Measurements from ENCODE around the gene GLB1L3.
A peak's percentile ranks its signal among the peaks of the same experiment; 100 is the strongest.
"Not testable (repeated sequence)": the region's sequence is repeated elsewhere in the genome, so short reads cannot be mapped to it uniquely, and the experiment has no call there.

The GLB1L3 gene

DNA sequence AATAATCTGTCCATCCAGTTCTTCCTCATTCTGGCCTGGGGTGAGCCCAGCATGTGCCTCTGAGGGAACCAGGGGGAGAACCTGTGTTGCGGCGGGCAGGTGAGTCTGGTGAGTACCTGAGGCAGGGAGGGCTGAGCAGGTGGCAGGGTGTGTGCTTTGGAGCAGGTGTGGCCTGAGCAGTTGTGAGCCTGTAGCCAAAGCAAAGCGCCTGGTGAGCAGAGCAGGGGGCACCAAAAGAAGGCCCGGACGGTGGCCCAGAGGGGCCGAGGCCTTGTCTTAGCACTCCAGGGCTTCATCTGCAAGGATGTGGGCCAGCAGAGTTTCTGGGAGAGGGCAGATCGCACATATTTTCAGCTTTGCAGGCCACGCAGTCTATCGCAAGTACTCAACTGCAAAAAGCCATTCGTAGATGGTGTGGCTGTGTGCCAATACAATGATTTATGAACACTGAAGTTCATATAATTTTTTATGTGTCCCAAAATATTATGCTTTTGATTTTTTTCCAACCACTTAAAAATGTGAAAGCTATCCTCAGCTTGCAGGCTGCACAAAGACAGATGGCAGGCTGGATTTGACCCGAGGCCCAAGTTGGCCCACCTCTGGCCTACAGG is 64.3 kb downstream of the GLB1L3 start:
- Histone ChIP-seq H3K27me3 (ENCODE audit: control insufficient read depth in 1 of 2, insufficient read depth in 2 of 2, low read length in 2 of 2) (no peaks in the 10 kb centered on the region), H3K9ac (ENCODE audit: low read depth in 1 of 2, low read length in 2 of 2) (no peak overlapping the region), H3K4me3 (ENCODE audit: low read depth in 1 of 2, low read length in 2 of 2) (peak overlapping the region in 1 of 2 donors; percentile 4), H3K4me1 (ENCODE audit: control insufficient read depth in 1 of 2, insufficient read depth in 2 of 2, low read length in 2 of 2) (peaks cover 11 to 25% of the 10 kb centered on the region in 2 donors), H3K9me3 (ENCODE audit: control insufficient read depth in 1 of 2, low read length in 2 of 2) (no peaks in the 10 kb centered on the region), H3K36me3 (ENCODE audit: control insufficient read depth in 1 of 2, insufficient read depth in 2 of 2, low read length in 2 of 2) (no peaks in the 10 kb centered on the region), H3K27ac (ENCODE audit: low read depth, low read length) (no peak overlapping the region)

- Histone ChIP-seq H3K27me3 (ENCODE audit: control insufficient read depth in 1 of 2, insufficient read depth in 2 of 2, low read length in 2 of 2) (no peaks in the 10 kb centered on the region), H3K27ac (ENCODE audit: low read depth, low read length) (no peak overlapping the region), H3K9me3 (ENCODE audit: control insufficient read depth in 1 of 2, low read length in 2 of 2) (no peaks in the 10 kb centered on the region), H3K36me3 (ENCODE audit: control insufficient read depth in 1 of 2, insufficient read depth in 2 of 2, low read length in 2 of 2) (no peaks in the 10 kb centered on the region), H3K4me3 (ENCODE audit: low read depth in 1 of 2, low read length in 2 of 2) (no peak overlapping the region), H3K4me1 (ENCODE audit: control insufficient read depth in 1 of 2, insufficient read depth in 2 of 2, low read length in 2 of 2) (peaks cover 11 to 25% of the 10 kb centered on the region in 2 donors), H3K9ac (ENCODE audit: low read depth in 1 of 2, low read length in 2 of 2) (no peak overlapping the region)
Observed at GRCh38 chr11:134341805-134342571, 65.8 kb downstream of the GLB1L3 start.

DNA sequence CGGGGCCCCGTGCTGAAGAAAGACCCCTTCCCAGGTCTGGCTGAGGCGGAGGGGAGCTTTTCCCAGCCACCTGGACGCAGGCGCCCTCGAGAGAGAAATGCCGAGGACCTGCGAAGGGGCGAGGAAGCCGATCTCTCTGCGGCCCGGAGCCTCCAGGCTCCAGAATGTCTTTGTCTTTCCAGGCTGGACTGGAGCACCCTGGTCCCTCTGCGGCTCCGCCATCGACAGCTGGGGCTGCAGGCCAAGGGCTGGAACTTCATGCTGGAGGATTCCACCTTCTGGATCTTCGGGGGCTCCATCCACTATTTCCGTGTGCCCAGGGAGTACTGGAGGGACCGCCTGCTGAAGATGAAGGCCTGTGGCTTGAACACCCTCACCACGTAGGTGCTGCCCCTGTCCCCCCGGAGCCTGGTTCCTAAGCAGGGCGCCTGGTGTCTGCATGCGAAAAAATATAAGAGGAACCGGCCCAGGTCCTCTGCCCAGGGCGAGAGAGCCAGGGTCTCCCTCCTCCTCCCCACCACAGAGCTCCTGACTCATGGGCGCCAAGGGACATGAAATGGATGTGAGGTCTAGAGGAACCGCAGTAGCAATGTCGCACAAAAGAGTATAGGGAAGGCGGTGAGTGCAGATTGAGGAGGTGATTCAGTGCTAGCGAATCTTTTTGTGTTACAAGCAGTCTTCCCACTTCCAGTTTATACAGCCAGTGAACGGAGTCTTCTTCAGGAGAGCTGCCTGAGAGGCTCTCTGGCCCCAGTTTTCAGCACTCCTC is 66.6 kb downstream of the GLB1L3 start:
- Histone ChIP-seq H3K27ac (ENCODE audit: low read depth, low read length) (no peak overlapping the region), H3K9ac (ENCODE audit: low read depth in 1 of 2, low read length in 2 of 2) (no peak overlapping the region), H3K4me1 (ENCODE audit: control insufficient read depth in 1 of 2, insufficient read depth in 2 of 2, low read length in 2 of 2) (peaks cover 11 to 25% of the 10 kb centered on the region in 2 donors), H3K36me3 (ENCODE audit: control insufficient read depth in 1 of 2, insufficient read depth in 2 of 2, low read length in 2 of 2) (no peaks in the 10 kb centered on the region), H3K9me3 (ENCODE audit: control insufficient read depth in 1 of 2, low read length in 2 of 2) (no peaks in the 10 kb centered on the region), H3K4me3 (ENCODE audit: low read depth in 1 of 2, low read length in 2 of 2) (no peak overlapping the region), H3K27me3 (ENCODE audit: control insufficient read depth in 1 of 2, insufficient read depth in 2 of 2, low read length in 2 of 2) (no peaks in the 10 kb centered on the region)

- Histone ChIP-seq H3K9me3 (ENCODE audit: control insufficient read depth in 1 of 2, low read length in 2 of 2) (no peaks in the 10 kb centered on the region), H3K36me3 (ENCODE audit: control insufficient read depth in 1 of 2, insufficient read depth in 2 of 2, low read length in 2 of 2) (no peaks in the 10 kb centered on the region), H3K4me1 (ENCODE audit: control insufficient read depth in 1 of 2, insufficient read depth in 2 of 2, low read length in 2 of 2) (peaks cover 11 to 23% of the 10 kb centered on the region in 2 donors), H3K9ac (ENCODE audit: low read depth in 1 of 2, low read length in 2 of 2) (no peak overlapping the region), H3K27me3 (ENCODE audit: control insufficient read depth in 1 of 2, insufficient read depth in 2 of 2, low read length in 2 of 2) (no peaks in the 10 kb centered on the region), H3K4me3 (ENCODE audit: low read depth in 1 of 2, low read length in 2 of 2) (no peak overlapping the region), H3K27ac (ENCODE audit: low read depth, low read length) (no peak overlapping the region)
Observed at GRCh38 chr11:134343646-134344045, 67.5 kb downstream of the GLB1L3 start.

- H3K9me3 ChIP-seq (ENCODE audit: control insufficient read depth in 1 of 2, low read length in 2 of 2); H3K36me3 ChIP-seq (ENCODE audit: control insufficient read depth in 1 of 2, insufficient read depth in 2 of 2, low read length in 2 of 2); H3K27ac ChIP-seq (ENCODE audit: low read depth, low read length); H3K27me3 ChIP-seq (ENCODE audit: control insufficient read depth in 1 of 2, insufficient read depth in 2 of 2, low read length in 2 of 2); H3K4me3 ChIP-seq (ENCODE audit: low read depth in 1 of 2, low read length in 2 of 2); H3K9ac ChIP-seq (ENCODE audit: low read depth in 1 of 2, low read length in 2 of 2): not testable (repeated sequence)
- H3K4me1 ChIP-seq (ENCODE audit: control insufficient read depth in 1 of 2, insufficient read depth in 2 of 2, low read length in 2 of 2) = peaks cover 11 to 13% of the 10 kb centered on the region in 2 donors
Observed at GRCh38 chr11:134344497-134345236, 68.5 kb downstream of the GLB1L3 start.

DNA sequence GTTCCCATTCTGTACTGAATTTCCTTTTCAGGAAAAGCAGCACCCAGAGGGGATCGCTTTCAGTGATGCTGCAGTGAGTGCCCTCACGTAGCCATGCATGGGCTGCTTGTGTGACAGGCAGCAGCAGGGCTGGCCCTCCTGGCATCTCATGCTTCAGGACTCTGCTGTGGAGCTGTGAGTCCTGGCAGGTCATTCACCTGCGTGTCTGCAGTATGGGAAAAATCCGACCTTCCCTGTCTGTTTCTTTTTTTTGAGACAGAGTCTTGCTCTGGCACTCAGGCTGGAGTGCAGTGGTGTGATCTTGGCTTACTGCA is 69.0 kb downstream of the GLB1L3 start:
- Histone ChIP-seq H3K4me1 (ENCODE audit: control insufficient read depth in 1 of 2, insufficient read depth in 2 of 2, low read length in 2 of 2) (peaks cover 8% of the 10 kb centered on the region in 2 donors), H3K9me3 (ENCODE audit: control insufficient read depth in 1 of 2, low read length in 2 of 2) (no peaks in the 10 kb centered on the region), H3K9ac (ENCODE audit: low read depth in 1 of 2, low read length in 2 of 2) (no peak overlapping the region), H3K27ac (ENCODE audit: low read depth, low read length) (no peak overlapping the region), H3K36me3 (ENCODE audit: control insufficient read depth in 1 of 2, insufficient read depth in 2 of 2, low read length in 2 of 2) (no peaks in the 10 kb centered on the region), H3K27me3 (ENCODE audit: control insufficient read depth in 1 of 2, insufficient read depth in 2 of 2, low read length in 2 of 2) (no peaks in the 10 kb centered on the region), H3K4me3 (ENCODE audit: low read depth in 1 of 2, low read length in 2 of 2) (no peak overlapping the region)

GRCh38 chr11:134346101-134346975 is 70.2 kb downstream of the GLB1L3 start:
- H3K27ac ChIP-seq (ENCODE audit: low read depth, low read length) = no peak overlapping the region
- no peaks in the 10 kb centered on the region for H3K27me3 ChIP-seq (ENCODE audit: control insufficient read depth in 1 of 2, insufficient read depth in 2 of 2, low read length in 2 of 2)
- no peaks in the 10 kb centered on the region for H3K36me3 ChIP-seq (ENCODE audit: control insufficient read depth in 1 of 2, insufficient read depth in 2 of 2, low read length in 2 of 2)
- no peak overlapping the region for H3K9ac ChIP-seq (ENCODE audit: low read depth in 1 of 2, low read length in 2 of 2)
- no peaks in the 10 kb centered on the region for H3K4me1 ChIP-seq (ENCODE audit: control insufficient read depth in 1 of 2, insufficient read depth in 2 of 2, low read length in 2 of 2)
- no peak overlapping the region for H3K4me3 ChIP-seq (ENCODE audit: low read depth in 1 of 2, low read length in 2 of 2)
- H3K9me3 ChIP-seq (ENCODE audit: control insufficient read depth in 1 of 2, low read length in 2 of 2) = no peaks in the 10 kb centered on the region

DNA sequence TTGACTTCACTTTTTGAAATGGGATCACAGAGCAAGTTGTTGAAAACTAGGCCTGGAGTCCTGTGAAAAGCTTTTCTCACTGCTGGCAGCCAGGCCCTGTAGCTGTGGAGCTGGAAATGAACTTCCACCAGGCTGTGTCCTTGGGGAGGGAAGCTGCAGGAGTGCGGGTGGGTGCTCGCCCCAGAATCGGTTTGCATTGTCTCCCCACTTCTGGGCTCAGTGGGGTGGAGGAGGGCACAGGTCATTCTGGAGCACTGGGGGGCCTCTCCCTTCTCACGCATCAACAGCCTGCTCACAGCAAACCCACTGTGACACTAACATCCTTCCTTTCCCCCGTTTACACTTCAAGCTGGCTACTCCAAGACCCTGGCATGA is 70.8 kb downstream of the GLB1L3 start:
- no peaks in the 10 kb centered on the region for H3K4me1 ChIP-seq (ENCODE audit: control insufficient read depth in 1 of 2, insufficient read depth in 2 of 2, low read length in 2 of 2)
- no peaks in the 10 kb centered on the region for H3K9me3 ChIP-seq (ENCODE audit: control insufficient read depth in 1 of 2, low read length in 2 of 2)
- no peak overlapping the region for H3K9ac ChIP-seq (ENCODE audit: low read depth in 1 of 2, low read length in 2 of 2)
- no peaks in the 10 kb centered on the region for H3K27me3 ChIP-seq (ENCODE audit: control insufficient read depth in 1 of 2, insufficient read depth in 2 of 2, low read length in 2 of 2)
- no peaks in the 10 kb centered on the region for H3K36me3 ChIP-seq (ENCODE audit: control insufficient read depth in 1 of 2, insufficient read depth in 2 of 2, low read length in 2 of 2)
- H3K4me3 ChIP-seq (ENCODE audit: low read depth in 1 of 2, low read length in 2 of 2) = no peak overlapping the region
- no peak overlapping the region for H3K27ac ChIP-seq (ENCODE audit: low read depth, low read length)

- H3K4me1 ChIP-seq (ENCODE audit: control insufficient read depth in 1 of 2, insufficient read depth in 2 of 2, low read length in 2 of 2) = no peaks in the 10 kb centered on the region
- H3K36me3 ChIP-seq (ENCODE audit: control insufficient read depth in 1 of 2, insufficient read depth in 2 of 2, low read length in 2 of 2) = no peaks in the 10 kb centered on the region
- no peak overlapping the region for H3K27ac ChIP-seq (ENCODE audit: low read depth, low read length)
- no peak overlapping the region for H3K4me3 ChIP-seq (ENCODE audit: low read depth in 1 of 2, low read length in 2 of 2)
- no peak overlapping the region for H3K9ac ChIP-seq (ENCODE audit: low read depth in 1 of 2, low read length in 2 of 2)
- H3K9me3 ChIP-seq (ENCODE audit: control insufficient read depth in 1 of 2, low read length in 2 of 2) = no peaks in the 10 kb centered on the region
- no peaks in the 10 kb centered on the region for H3K27me3 ChIP-seq (ENCODE audit: control insufficient read depth in 1 of 2, insufficient read depth in 2 of 2, low read length in 2 of 2)
Observed at GRCh38 chr11:134347441-134347840, 71.3 kb downstream of the GLB1L3 start.

Measured in duodenal mucosa (tissue), 2 donors.